GM18873 (cell line): ENCODE results near the gene COL18A1.

Experiments
- ATAC-seq: cut with Tn5 transposase; IDR thresholded peaks from one replicate; pipeline ENCODE4 v1.9.1; 2021; ENCODE audit warnings: mild to moderate bottlenecking, moderate library complexity, moderate number of reproducible peaks; ENCODE audit not compliant: unreplicated experiment, low FRiP score

Gene COL18A1

GRCh38 chr21:45509566-45510465, 104.9 kb downstream of the COL18A1 start:
- ATAC-seq: no peak

DNA sequence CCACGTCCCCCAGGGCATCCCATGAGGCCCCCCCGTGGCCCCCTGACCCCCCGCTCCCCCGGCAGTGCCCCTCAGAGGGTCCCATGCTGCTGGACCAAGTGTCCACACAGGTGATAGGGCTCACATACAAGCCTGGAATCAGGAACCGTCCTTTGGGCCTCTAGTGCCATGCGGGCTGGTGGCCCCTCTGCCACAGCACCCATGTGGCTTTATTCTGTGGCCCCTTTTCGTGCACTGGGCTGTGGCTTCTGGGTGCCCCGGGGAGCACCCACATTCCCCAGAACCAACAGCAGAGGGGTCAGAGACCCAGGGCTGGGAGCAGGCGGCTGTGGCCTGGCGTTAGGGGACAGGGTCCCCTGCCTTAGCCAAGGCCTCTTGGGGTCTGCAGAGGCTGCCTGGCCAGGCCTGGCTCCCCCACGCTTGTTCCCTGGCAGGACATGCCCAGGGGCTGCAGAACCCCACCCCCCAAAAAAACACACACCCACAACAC, 105.5 kb downstream of the COL18A1 start:
- no peak for ATAC-seq

DNA sequence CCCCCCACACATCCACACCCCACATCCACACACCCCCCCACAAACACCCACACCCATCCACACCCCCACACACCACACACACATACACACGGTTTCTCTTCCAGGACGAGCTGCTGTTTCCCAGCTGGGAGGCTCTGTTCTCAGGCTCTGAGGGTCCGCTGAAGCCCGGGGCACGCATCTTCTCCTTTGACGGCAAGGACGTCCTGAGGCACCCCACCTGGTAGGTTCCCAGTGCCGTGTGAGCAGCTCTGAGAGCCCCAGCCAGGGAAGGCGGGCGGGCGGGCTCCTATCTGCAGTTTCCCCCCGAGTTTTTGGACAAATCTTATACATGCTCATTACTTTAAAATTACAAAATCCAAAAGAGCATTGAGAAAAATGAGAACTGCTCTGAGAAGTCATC, 106.0 kb downstream of the COL18A1 start:
- ATAC-seq: no peak

DNA sequence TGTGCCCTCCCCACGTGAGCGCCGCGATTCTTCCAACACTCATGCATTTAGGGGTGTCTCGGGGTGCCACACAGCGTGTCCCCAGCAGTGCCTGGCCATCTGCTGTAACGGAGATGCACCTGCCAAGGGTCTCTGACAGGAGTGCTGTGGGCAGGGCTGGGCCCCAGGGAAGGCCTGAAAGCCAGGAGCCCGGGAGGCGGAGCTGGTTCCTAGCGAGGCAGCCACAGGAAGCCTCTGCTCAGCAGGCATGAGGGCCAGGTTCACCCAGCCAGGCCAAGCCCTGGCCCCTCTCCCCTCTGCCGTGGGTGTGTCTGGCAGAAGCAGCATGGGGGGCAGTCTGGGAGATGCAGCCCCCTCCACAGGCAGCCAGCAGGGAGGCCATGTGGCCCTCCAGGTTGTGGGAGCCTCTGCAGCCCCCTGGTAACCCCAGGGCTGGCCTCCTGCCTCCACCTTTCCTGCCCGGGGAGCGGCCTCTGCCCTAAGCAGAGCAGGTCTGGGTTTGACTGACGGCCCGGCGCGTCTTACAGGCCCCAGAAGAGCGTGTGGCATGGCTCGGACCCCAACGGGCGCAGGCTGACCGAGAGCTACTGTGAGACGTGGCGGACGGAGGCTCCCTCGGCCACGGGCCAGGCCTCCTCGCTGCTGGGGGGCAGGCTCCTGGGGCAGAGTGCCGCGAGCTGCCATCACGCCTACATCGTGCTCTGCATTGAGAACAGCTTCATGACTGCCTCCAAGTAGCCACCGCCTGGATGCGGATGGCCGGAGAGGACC, 106.9 kb downstream of the COL18A1 start:
- ATAC-seq: no peak

DNA sequence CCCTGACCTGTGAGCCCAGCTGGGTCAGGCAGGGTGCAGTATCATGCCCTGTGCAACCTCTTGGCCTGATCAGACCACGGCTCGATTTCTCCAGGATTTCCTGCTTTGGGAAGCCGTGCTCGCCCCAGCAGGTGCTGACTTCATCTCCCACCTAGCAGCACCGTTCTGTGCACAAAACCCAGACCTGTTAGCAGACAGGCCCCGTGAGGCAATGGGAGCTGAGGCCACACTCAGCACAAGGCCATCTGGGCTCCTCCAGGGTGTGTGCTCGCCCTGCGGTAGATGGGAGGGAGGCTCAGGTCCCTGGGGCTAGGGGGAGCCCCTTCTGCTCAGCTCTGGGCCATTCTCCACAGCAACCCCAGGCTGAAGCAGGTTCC, 107.6 kb downstream of the COL18A1 start:
- ATAC-seq: no peak

DNA sequence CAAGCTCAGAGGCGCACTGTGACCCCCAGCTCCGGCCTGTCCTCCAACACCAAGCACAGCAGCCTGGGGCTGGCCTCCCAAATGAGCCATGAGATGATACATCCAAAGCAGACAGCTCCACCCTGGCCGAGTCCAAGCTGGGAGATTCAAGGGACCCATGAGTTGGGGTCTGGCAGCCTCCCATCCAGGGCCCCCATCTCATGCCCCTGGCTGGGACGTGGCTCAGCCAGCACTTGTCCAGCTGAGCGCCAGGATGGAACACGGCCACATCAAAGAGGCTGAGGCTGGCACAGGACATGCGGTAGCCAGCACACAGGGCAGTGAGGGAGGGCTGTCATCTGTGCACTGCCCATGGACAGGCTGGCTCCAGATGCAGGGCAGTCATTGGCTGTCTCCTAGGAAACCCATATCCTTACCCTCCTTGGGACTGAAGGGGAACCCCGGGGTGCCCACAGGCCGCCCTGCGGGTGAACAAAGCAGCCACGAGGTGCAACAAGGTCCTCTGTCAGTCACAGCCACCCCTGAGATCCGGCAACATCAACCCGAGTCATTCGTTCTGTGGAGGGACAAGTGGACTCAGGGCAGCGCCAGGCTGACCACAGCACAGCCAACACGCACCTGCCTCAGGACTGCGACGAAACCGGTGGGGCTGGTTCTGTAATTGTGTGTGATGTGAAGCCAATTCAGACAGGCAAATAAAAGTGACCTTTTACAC, 108.2 kb downstream of the COL18A1 start:
- no peak for ATAC-seq

- ATAC-seq: no peak
These were observed 108.9 kb downstream of the COL18A1 start for GRCh38 chr21:45513741-45514310.

DNA sequence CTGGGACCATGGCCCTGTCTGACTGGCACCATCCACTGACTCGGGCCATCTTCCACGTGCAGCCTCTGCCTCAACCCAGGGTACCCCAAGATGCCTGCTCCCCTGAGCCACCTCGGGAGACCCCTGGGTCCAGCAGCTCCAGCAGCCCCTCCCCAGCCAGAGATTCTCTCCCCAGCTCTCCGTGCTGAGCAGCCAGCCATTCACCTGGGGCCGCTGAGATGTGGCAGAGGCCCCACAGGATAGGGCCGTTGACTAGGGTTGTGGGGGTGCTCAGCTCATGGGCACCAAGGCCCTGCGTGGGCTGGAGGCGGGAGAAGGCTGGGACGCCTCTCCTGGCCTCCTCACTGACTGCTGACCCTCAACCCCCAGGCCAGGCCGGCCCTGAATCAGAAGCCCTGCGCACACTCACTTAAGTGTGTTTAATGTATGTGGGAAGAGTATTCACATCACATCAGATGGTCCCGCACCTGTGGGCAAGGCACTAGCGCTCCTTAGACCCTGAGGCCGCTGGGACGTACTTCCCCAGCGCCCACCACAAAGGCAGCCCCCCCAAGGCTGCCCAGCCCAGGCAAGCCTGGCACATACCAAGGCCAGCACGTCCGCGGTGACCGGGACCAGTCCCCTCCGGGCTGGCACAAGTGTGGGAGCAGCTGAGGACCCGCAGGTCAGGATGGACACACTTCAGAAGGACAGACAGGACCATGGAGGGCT, 109.5 kb downstream of the COL18A1 start:
- ATAC-seq: no peak

GRCh38 chr21:45515241-45516061, 110.5 kb downstream of the COL18A1 start:
- no peak for ATAC-seq

- ATAC-seq: no peak
These were observed 111.2 kb downstream of the COL18A1 start for GRCh38 chr21:45516071-45516670.

DNA sequence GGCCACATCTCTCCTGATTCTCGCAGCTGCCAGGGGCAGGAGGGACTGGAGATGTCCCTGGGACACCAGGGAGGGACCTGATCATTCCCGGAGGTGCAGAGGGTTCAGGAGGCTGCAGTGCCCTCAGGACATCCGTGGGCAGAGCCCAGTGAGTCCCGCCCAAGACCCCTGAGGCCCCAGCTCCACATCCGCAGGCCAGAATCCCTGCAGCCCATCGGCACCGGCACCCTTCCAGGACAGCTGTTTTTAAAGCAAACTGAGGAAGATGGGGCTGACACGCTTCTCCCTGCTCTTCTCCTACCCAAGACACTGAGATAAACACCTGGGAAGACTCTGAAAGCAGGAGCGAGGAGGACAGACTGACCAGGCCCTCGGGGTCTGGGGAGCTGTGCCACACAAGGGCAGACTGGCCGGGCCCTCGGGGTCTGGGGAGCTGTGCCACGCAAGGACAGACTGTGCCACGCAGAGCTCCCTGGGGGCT, 111.7 kb downstream of the COL18A1 start:
- no peak for ATAC-seq

- no peak for ATAC-seq
These were observed 112.5 kb downstream of the COL18A1 start for GRCh38 chr21:45517249-45518065.

DNA sequence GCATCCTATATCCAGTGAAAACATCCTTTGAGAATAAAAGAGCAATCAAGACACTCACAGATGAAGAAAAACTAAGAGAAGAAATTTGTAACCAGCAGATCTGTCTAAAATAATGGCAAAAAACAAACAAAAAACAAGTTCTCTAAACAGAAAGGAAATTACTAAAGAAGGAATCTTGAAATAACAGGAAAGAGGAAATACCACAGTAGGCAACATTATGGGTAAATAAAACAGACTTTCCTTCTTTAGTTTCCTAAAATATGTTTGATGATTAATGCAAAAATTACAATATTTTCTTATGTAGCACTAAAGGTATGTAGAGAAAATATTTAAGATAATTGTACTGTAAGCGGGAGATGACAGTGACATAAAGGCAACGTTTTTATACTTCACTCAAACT, 113.8 kb downstream of the COL18A1 start:
- no peak for ATAC-seq

DNA sequence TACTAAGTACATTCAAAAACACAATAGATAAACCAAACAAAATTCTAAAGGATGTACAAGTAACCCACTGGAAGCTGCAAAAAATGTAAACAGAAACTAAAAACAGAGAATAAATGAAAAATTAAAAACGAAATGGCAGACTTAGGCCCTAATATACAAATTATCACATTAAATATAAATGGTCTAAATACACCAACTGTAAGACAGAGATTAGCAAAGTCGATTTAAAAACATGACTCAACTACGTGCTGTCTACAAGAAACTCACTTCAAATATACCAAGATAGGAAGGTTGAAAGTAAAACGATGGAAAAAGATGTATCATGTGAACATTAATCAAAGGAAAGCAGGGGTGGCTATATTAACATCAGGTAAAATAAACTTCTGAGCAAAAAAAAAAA, 114.2 kb downstream of the COL18A1 start:
- ATAC-seq: no peak

DNA sequence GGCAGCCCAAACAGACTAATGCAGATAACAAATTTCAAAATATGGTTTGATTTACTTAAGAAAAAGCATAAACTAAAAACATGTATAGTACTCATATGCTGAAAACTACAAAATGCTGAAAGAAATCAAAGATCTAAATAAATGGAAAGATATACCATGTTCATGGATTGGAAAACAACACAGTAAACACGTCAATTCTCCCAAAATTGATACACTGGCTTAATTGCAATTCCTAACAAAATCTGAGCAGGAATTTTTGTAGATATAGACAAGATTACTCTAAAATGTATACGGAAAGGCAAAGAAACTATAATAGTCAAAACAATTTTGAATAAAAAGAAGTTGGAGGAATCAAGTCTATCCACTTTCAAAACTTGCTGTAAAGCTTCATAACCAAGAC, 116.3 kb downstream of the COL18A1 start:
- ATAC-seq: no peak

DNA sequence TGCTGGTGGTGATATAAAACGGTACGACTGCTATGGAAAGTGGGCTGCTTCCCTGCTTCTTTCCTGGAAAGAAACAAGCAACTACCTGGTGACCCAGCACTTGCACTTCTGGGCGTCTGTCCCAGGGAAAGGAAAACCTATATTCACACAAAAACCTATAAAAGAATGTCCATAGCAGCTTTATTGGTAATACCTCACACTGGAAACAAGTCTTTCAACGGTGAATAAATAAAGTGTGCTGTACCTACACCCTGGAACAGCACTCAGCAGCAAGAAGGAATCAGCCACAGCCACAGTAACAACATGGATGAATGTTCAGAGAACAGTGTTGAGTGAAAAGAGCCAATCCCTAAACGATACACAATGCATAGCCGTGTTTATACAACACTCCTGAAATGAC, 117.4 kb downstream of the COL18A1 start:
- ATAC-seq: no peak

GRCh38 chr21:45522986-45523385, 118.0 kb downstream of the COL18A1 start:
- ATAC-seq: no peak
